BE2C (cell line): ENCODE data around the gene FUT3.
A peak's percentile ranks its signal among the peaks of the same experiment; 100 is the strongest.
"Not testable (repeated sequence)": the region's sequence is repeated elsewhere in the genome, so short reads cannot be mapped to it uniquely, and the experiment has no call there.

ENCODE experiments used
- DNase-seq: peaks from one replicate; pipeline ENCODE4 v3.0.0-alpha.2; 2020
- H3K27me3 ChIP-seq: fragments of 250-450 bp; sonication (Bioruptor Pico); 2 replicates; pipeline ENCODE4 v1.5.1; 2020; ENCODE audit warnings: mild to moderate bottlenecking
- H3K36me3 ChIP-seq: fragments of 250-450 bp; sonication (Bioruptor Pico); 2 replicates; pipeline ENCODE4 v1.5.1; 2020; ENCODE audit warnings: mild to moderate bottlenecking
- H3K4me1 ChIP-seq: fragments of 250-450 bp; sonication (Bioruptor Pico); 2 replicates; pipeline ENCODE4 v1.5.1; 2020
- H3K4me3 ChIP-seq: 2 replicates; pipeline ENCODE4 v1.5.1; 2011; ENCODE audit warnings: low read depth, low read length
- H3K9me3 ChIP-seq: fragments of 250-450 bp; sonication (Bioruptor Pico); 2 replicates; pipeline ENCODE4 v1.5.1; 2020
- CTCF ChIP-seq: IDR thresholded peaks from 2 replicates; pipeline ENCODE4 v1.5.1; 2012; ENCODE audit warnings: mild to moderate bottlenecking, low read depth, low read length

FUT3 gene

GRCh38 chr19:5891938-5892771 is 40.9 kb upstream of the FUT3 start:
- TF ChIP-seq CTCF, result peak; percentile 74
- Histone ChIP-seq H3K4me1 (peaks cover 31% of the 10 kb centered on the region), H3K9me3 (no peaks in the 10 kb centered on the region), H3K27me3 (peaks cover 11% of the 10 kb centered on the region), H3K36me3 (peaks cover 17% of the 10 kb centered on the region), H3K4me3 (no peak overlapping the region)
- peak; percentile 66 for DNase-seq

GRCh38 chr19:5891572-5891937 is 40.3 kb upstream of the FUT3 start:
- Histone ChIP-seq H3K9me3 (no peaks in the 10 kb centered on the region), H3K27me3 (peaks cover 11% of the 10 kb centered on the region), H3K4me1 (peaks cover 31% of the 10 kb centered on the region), H3K4me3 (no peak overlapping the region), H3K36me3 (peaks cover 14% of the 10 kb centered on the region)
- no peak for TF ChIP-seq CTCF
- peak; percentile 35 for DNase-seq

- peaks cover 28% of the 10 kb centered on the region for H3K4me1 ChIP-seq
Observed at GRCh38 chr19:5890099-5890498, 38.9 kb upstream of the FUT3 start.

GRCh38 chr19:5889288-5889971 is 38.2 kb upstream of the FUT3 start:
- DNase-seq, result no peak
- no peaks in the 10 kb centered on the region for H3K36me3 ChIP-seq
- TF ChIP-seq CTCF, result no peak

More at GRCh38 chr19:5890099-5890498, 38.9 kb upstream of the FUT3 start:
- DNase-seq, result no peak
- Histone ChIP-seq H3K4me3 (no peak overlapping the region), H3K36me3 (peaks cover 2% of the 10 kb centered on the region), H3K9me3 (no peaks in the 10 kb centered on the region), H3K27me3 (peaks cover 11% of the 10 kb centered on the region)
- no peak for TF ChIP-seq CTCF

GRCh38 chr19:5884065-5884811 is 33.0 kb upstream of the FUT3 start:
- DNase-seq, H3K36me3 ChIP-seq, H3K27me3 ChIP-seq, H3K4me3 ChIP-seq, H3K9me3 ChIP-seq, H3K4me1 ChIP-seq: not testable (repeated sequence)

More at GRCh38 chr19:5889288-5889971, 38.2 kb upstream of the FUT3 start:
- no peaks in the 10 kb centered on the region for H3K9me3 ChIP-seq
- H3K4me1 ChIP-seq, result peaks cover 22% of the 10 kb centered on the region
- H3K4me3 ChIP-seq, result no peak overlapping the region
- peaks cover 11% of the 10 kb centered on the region for H3K27me3 ChIP-seq

- H3K4me1 ChIP-seq, H3K36me3 ChIP-seq, DNase-seq, H3K9me3 ChIP-seq, H3K27me3 ChIP-seq, H3K4me3 ChIP-seq: not testable (repeated sequence)
Observed at GRCh38 chr19:5883157-5883873, 32.1 kb upstream of the FUT3 start.
